Transverse colon (tissue), 3 donors: ENCODE data around the gene FOXA2.

Experiments
- EP300 ChIP-seq: sonication (generic); formaldehyde crosslinking; IDR thresholded peaks from one replicate; pipeline ENCODE4 v1.6.1; 2017; ENCODE audit warnings: antibody characterized with exemption, low read depth
- POLR2A ChIP-seq: fragments of 450-650 bp; IDR thresholded peaks from one replicate; pipeline ENCODE4 v1.6.1; 2016; ENCODE audit warnings: antibody characterized with exemption, mild to moderate bottlenecking, moderate library complexity
- TF ChIP-seq, protein P1 (sequence below), 5 experiments: fragments of 200-600 bp in 3 of 5; fragments of 450-650 bp in 2 of 5; sonication (generic) in 3 of 5; IDR thresholded peaks; 1 replicate in 2 of 5; 2 replicates in 3 of 5; pipeline ENCODE4 v1.5.1; 2016 to 2017; ENCODE audit warnings: antibody characterized with exemption in 5 of 5, inconsistent platforms in 3 of 5, mild to moderate bottlenecking in 2 of 5, moderate library complexity in 1 of 5

DNA sequence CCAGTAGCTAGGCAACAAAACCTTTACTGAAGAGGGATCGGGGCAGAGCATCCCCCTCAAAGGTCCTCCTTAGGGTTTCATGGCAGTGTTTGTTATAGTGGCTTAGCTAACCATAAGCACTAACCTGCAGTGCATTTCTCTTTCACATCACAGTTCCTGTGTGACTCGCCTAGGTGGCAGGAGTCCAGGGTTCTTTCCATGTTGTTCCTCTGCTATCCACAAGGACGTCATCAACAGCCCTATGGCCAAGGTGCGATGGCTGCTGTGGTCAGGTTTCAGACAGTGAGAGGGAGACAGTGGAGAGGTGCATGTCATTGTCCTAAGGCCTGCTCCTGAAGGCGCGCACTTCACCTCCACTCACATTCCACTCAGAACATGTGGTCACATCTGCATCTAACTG, 38.8 kb upstream of the FOXA2 start:
- TF ChIP-seq, protein P1, sequence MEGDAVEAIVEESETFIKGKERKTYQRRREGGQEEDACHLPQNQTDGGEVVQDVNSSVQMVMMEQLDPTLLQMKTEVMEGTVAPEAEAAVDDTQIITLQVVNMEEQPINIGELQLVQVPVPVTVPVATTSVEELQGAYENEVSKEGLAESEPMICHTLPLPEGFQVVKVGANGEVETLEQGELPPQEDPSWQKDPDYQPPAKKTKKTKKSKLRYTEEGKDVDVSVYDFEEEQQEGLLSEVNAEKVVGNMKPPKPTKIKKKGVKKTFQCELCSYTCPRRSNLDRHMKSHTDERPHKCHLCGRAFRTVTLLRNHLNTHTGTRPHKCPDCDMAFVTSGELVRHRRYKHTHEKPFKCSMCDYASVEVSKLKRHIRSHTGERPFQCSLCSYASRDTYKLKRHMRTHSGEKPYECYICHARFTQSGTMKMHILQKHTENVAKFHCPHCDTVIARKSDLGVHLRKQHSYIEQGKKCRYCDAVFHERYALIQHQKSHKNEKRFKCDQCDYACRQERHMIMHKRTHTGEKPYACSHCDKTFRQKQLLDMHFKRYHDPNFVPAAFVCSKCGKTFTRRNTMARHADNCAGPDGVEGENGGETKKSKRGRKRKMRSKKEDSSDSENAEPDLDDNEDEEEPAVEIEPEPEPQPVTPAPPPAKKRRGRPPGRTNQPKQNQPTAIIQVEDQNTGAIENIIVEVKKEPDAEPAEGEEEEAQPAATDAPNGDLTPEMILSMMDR (IDR thresholded peaks at IDR 0.05): no peak
- TF ChIP-seq POLR2A: no peak
- no peak for TF ChIP-seq EP300
